Stimulated activated CD8-positive, alpha-beta memory T cell treated with anti-CD3 and anti-CD28 coated beads, Interleukin-7, amount 100 ng/mL, for 4 hours (primary cell): ENCODE results near the gene DNASE1L1.

Source experiments
- DNase-seq, 2 donors: peaks; one replicate each; pipeline ENCODE4 v3.0.0-alpha.2; 2020; ENCODE audit warnings: low read depth in 2 of 2

The DNASE1L1 gene

GRCh38 chrX:154436983-154437752 lies 28.1 kb upstream of the DNASE1L1 start, which contains the start of gene GDI1:
Gene GDI1, plus strand, starts transcription at chrX:154437154. Its CDS starts 101 bp downstream, at chrX:154437255.
- peak in 1 of 2 donors; percentile 40 for DNase-seq

- DNase-seq: peak in 1 of 2 donors; percentile 45
These were observed 27.4 kb upstream of the DNASE1L1 start for GRCh38 chrX:154436374-154436982.

- no peak for DNase-seq
These were observed 26.2 kb upstream of the DNASE1L1 start for GRCh38 chrX:154435171-154435733.

- DNase-seq: no peak
These were observed 25.5 kb upstream of the DNASE1L1 start for GRCh38 chrX:154434394-154435168.

- no peak for DNase-seq
These were observed 24.6 kb upstream of the DNASE1L1 start for GRCh38 chrX:154433605-154434004.

GRCh38 chrX:154432210-154432609 lies 23.2 kb upstream of the DNASE1L1 start:
- no peak for DNase-seq

GRCh38 chrX:154431341-154431740 lies 22.3 kb upstream of the DNASE1L1 start:
- DNase-seq: no peak

- no peak for DNase-seq
These were observed 21.9 kb upstream of the DNASE1L1 start for GRCh38 chrX:154430916-154431315.

GRCh38 chrX:154430479-154430878 lies 21.4 kb upstream of the DNASE1L1 start:
- no peak for DNase-seq

GRCh38 chrX:154429711-154430110 lies 20.7 kb upstream of the DNASE1L1 start:
- no peak for DNase-seq

- DNase-seq: peak; percentile 72 to 83
These were observed 19.4 kb upstream of the DNASE1L1 start, which contains the start of gene ATP6AP1 for GRCh38 chrX:154428176-154429171. Gene ATP6AP1, plus strand, starts transcription at chrX:154428677. Its CDS starts 16 bp downstream, at chrX:154428693.

- no peak for DNase-seq
These were observed 18.1 kb upstream of the DNASE1L1 start for GRCh38 chrX:154426916-154427770.

GRCh38 chrX:154420402-154420756 lies 11.3 kb upstream of the DNASE1L1 start:
- no peak for DNase-seq

- no peak for DNase-seq
These were observed 10.8 kb upstream of the DNASE1L1 start for GRCh38 chrX:154419688-154420401.

- DNase-seq: no peak
These were observed 10.1 kb upstream of the DNASE1L1 start for GRCh38 chrX:154419189-154419588.

- DNase-seq: no peak
These were observed 8.1 kb upstream of the DNASE1L1 start for GRCh38 chrX:154417157-154417556.

GRCh38 chrX:154413142-154413541 lies 4.1 kb upstream of the DNASE1L1 start:
- no peak for DNase-seq

- no peak for DNase-seq
These were observed 3.4 kb upstream of the DNASE1L1 start for GRCh38 chrX:154412468-154412867.

GRCh38 chrX:154411981-154412340 lies 2.9 kb upstream of the DNASE1L1 start:
- DNase-seq: peak in 1 of 2 donors; percentile 44
